Measurements from ENCODE around the gene SLC2A11. TPM values are rescaled to one million over a fixed set of nuclear protein-coding genes. Genes with fewer than 3 reads are reported as not detected.

The SLC2A11 gene
- total and polyA plus RNA-seq, 2 experiments from 2014 or later = 6.1 to 16.6 TPM

- no peaks in the 10 kb centered on the region for H3K27me3 ChIP-seq (replicated peaks; ENCODE audit: insufficient read depth)
- H3K79me2 ChIP-seq (ENCODE audit: insufficient read depth) = no peaks in the 10 kb centered on the region; the same call in 1 of the 2 replicates
- H3K4me1 ChIP-seq (ENCODE audit: insufficient read depth) = no peaks in the 10 kb centered on the region
- no peak overlapping the region for H3K27ac ChIP-seq
- in situ Hi-C loops (cut with MboI) = no loop called here
- H3K4me3 ChIP-seq = no peak overlapping the region
- TF ChIP-seq EZH2 (IDR thresholded peaks at IDR 0.05; ENCODE audit: insufficient read depth, poor library complexity, severe bottlenecking) (no peak), EZH2phosphoT487 (IDR thresholded peaks at IDR 0.05; ENCODE audit: insufficient read depth, low read depth) (no peak)
- H2AFZ ChIP-seq = no peak overlapping the region
- H3K9me2 ChIP-seq (ENCODE audit: insufficient read depth) = no peaks in the 10 kb centered on the region
- no peaks in the 10 kb centered on the region for H3K9me3 ChIP-seq (ENCODE audit: low read depth)
- DNase-seq = no peak
- no peak overlapping the region for H3K4me2 ChIP-seq (ENCODE audit: unreplicated experiment)
- peaks cover 11% of the 10 kb centered on the region; the same call in 1 of the 2 replicates for H3K36me3 ChIP-seq (ENCODE audit: low read depth)
- WGBS, 2 experiments (ENCODE audit: low coverage in 1 of 2, low lambda C conversion rate in 2 of 2, missing lambda C conversion rate in 2 of 2) = 62 to 79% methylated on average over 2 of the region's 2 CpGs
- no peak overlapping the region for H3K9ac ChIP-seq
- H3F3A ChIP-seq (ENCODE audit: insufficient read depth) = no peaks in the 10 kb centered on the region
- H4K20me1 ChIP-seq (ENCODE audit: insufficient read depth) = no peaks in the 10 kb centered on the region
These were observed 65.2 kb downstream of the SLC2A11 start for GRCh38 chr22:23922921-23923320.

- no peaks in the 10 kb centered on the region for H3F3A ChIP-seq (ENCODE audit: insufficient read depth)
- no peaks in the 10 kb centered on the region for H4K20me1 ChIP-seq (ENCODE audit: insufficient read depth)
- H3K36me3 ChIP-seq (ENCODE audit: low read depth) = peaks cover 11% of the 10 kb centered on the region; the same call in 1 of the 2 replicates
- H3K27me3 ChIP-seq (replicated peaks; ENCODE audit: insufficient read depth) = no peaks in the 10 kb centered on the region
- no peaks in the 10 kb centered on the region for H3K4me1 ChIP-seq (ENCODE audit: insufficient read depth)
- H3K9me3 ChIP-seq (ENCODE audit: low read depth) = no peaks in the 10 kb centered on the region
- H3K4me3 ChIP-seq = no peak overlapping the region
- TF ChIP-seq EZH2phosphoT487 (IDR thresholded peaks at IDR 0.05; ENCODE audit: insufficient read depth, low read depth) (no peak), EZH2 (IDR thresholded peaks at IDR 0.05; ENCODE audit: insufficient read depth, poor library complexity, severe bottlenecking) (no peak)
- in situ Hi-C loops (cut with MboI) = no loop called here
- WGBS, 2 experiments (ENCODE audit: low coverage in 1 of 2, low lambda C conversion rate in 2 of 2, missing lambda C conversion rate in 2 of 2) = 60 to 74% methylated on average over 5 to 6 of the region's 6 CpGs
- H3K9ac ChIP-seq = no peak overlapping the region
- H3K9me2 ChIP-seq (ENCODE audit: insufficient read depth) = no peaks in the 10 kb centered on the region
- H2AFZ ChIP-seq = no peak overlapping the region
- DNase-seq = no peak
- no peaks in the 10 kb centered on the region for H3K79me2 ChIP-seq (ENCODE audit: insufficient read depth)
- H3K27ac ChIP-seq = no peak overlapping the region
- H3K4me2 ChIP-seq (ENCODE audit: unreplicated experiment) = no peak overlapping the region
These were observed 67.4 kb downstream of the SLC2A11 start for GRCh38 chr22:23925020-23925606.

- Histone ChIP-seq H3K79me2 (ENCODE audit: insufficient read depth) (no peaks in the 10 kb centered on the region), H3K4me1 (ENCODE audit: insufficient read depth) (no peaks in the 10 kb centered on the region), H3K27me3 (replicated peaks; ENCODE audit: insufficient read depth) (no peaks in the 10 kb centered on the region), H3K4me2 (ENCODE audit: unreplicated experiment) (no peak overlapping the region), H3F3A (ENCODE audit: insufficient read depth) (no peaks in the 10 kb centered on the region), H3K9me3 (ENCODE audit: low read depth) (no peaks in the 10 kb centered on the region), H3K9me2 (ENCODE audit: insufficient read depth) (no peaks in the 10 kb centered on the region), H2AFZ (no peak overlapping the region), H3K27ac (no peak overlapping the region), H4K20me1 (ENCODE audit: insufficient read depth) (no peaks in the 10 kb centered on the region), H3K4me3 (no peak overlapping the region), H3K36me3 (ENCODE audit: low read depth) (peaks cover 11% of the 10 kb centered on the region; the same call in 1 of the 2 replicates), H3K9ac (no peak overlapping the region)
- DNase-seq = no peak
- 56 to 59% methylated on average over 13 to 14 of the region's 14 CpGs for whole genome bisulfite sequencing, 2 experiments (ENCODE audit: low coverage in 1 of 2, low lambda C conversion rate in 2 of 2, missing lambda C conversion rate in 2 of 2)
- TF ChIP-seq EZH2 (IDR thresholded peaks at IDR 0.05; ENCODE audit: insufficient read depth, poor library complexity, severe bottlenecking) (no peak), EZH2phosphoT487 (IDR thresholded peaks at IDR 0.05; ENCODE audit: insufficient read depth, low read depth) (no peak)
- in situ Hi-C loops (cut with MboI) = no loop called here
These were observed 68.9 kb downstream of the SLC2A11 start for GRCh38 chr22:23926561-23926960.

Small RNA genes within 50 kb of the gene (small RNA-seq; reads per million reads assigned to genes)
- not detected for gene RN7SL268P (ENCODE audit: low read depth, low replicate concordance)

Other genes with a start within 250 kb of the SLC2A11 start
- not detected in 2 replicates for gene DRICH1, start 225.6 kb upstream of the SLC2A11 start, total RNA-seq (2014; rRNA removed; shearing (Covaris generic))
- gene DRICH1, start 225.6 kb upstream of the SLC2A11 start, polyA plus RNA-seq (2016; fragmentation: Nextera tagmentation; extraction: Ambion mirVana) = not detected in 2 replicates
- gene RGL4, start 166.9 kb upstream of the SLC2A11 start, total RNA-seq (2014; rRNA removed; shearing (Covaris generic)) = not detected in 2 replicates
- 0.06 and 0.49 TPM in 2 replicates for gene RGL4, start 166.9 kb upstream of the SLC2A11 start, polyA plus RNA-seq (2016; fragmentation: Nextera tagmentation; extraction: Ambion mirVana)
- 2.5 and 3.3 TPM in 2 replicates for gene ZNF70, start 106.8 kb upstream of the SLC2A11 start, total RNA-seq (2014; rRNA removed; shearing (Covaris generic))
- 1.0 and 1.2 TPM in 2 replicates for gene ZNF70, start 106.8 kb upstream of the SLC2A11 start, polyA plus RNA-seq (2016; fragmentation: Nextera tagmentation; extraction: Ambion mirVana)
- not detected in 2 replicates for gene VPREB3, start 103.5 kb upstream of the SLC2A11 start, total RNA-seq (2014; rRNA removed; shearing (Covaris generic))
- not detected in 2 replicates for gene VPREB3, start 103.5 kb upstream of the SLC2A11 start, polyA plus RNA-seq (2016; fragmentation: Nextera tagmentation; extraction: Ambion mirVana)
- gene C22orf15, start 94.9 kb upstream of the SLC2A11 start, total RNA-seq (2014; rRNA removed; shearing (Covaris generic)) = 0.13 TPM in 1 of 2 replicates, not detected in the other
- gene C22orf15, start 94.9 kb upstream of the SLC2A11 start, polyA plus RNA-seq (2016; fragmentation: Nextera tagmentation; extraction: Ambion mirVana) = 0.41 and 0.54 TPM in 2 replicates
- gene CHCHD10, start 89.9 kb upstream of the SLC2A11 start, total RNA-seq (2014; rRNA removed; shearing (Covaris generic)) = 1.6 TPM in 1 of 2 replicates, not detected in the other
- 20.3 and 22.3 TPM in 2 replicates for gene CHCHD10, start 89.9 kb upstream of the SLC2A11 start, polyA plus RNA-seq (2016; fragmentation: Nextera tagmentation; extraction: Ambion mirVana)
- gene MMP11, start 85.0 kb upstream of the SLC2A11 start, total RNA-seq (2014; rRNA removed; shearing (Covaris generic)) = 2.9 and 18.2 TPM in 2 replicates
- 1.3 and 2.5 TPM in 2 replicates for gene MMP11, start 85.0 kb upstream of the SLC2A11 start, polyA plus RNA-seq (2016; fragmentation: Nextera tagmentation; extraction: Ambion mirVana)
- 34.9 and 63.9 TPM in 2 replicates for gene SMARCB1, start 70.9 kb upstream of the SLC2A11 start, total RNA-seq (2014; rRNA removed; shearing (Covaris generic))
- gene SMARCB1, start 70.9 kb upstream of the SLC2A11 start, polyA plus RNA-seq (2016; fragmentation: Nextera tagmentation; extraction: Ambion mirVana) = 85.2 and 85.4 TPM in 2 replicates
- 1.2 and 2.3 TPM in 2 replicates for gene DERL3, start 18.9 kb upstream of the SLC2A11 start, total RNA-seq (2014; rRNA removed; shearing (Covaris generic))
- 0.73 and 0.76 TPM in 2 replicates for gene DERL3, start 18.9 kb upstream of the SLC2A11 start, polyA plus RNA-seq (2016; fragmentation: Nextera tagmentation; extraction: Ambion mirVana)
- gene MIF, start 36.5 kb downstream of the SLC2A11 start, total RNA-seq (2014; rRNA removed; shearing (Covaris generic)) = 262 and 335 TPM in 2 replicates
- 2,233 and 2,246 TPM in 2 replicates for gene MIF, start 36.5 kb downstream of the SLC2A11 start, polyA plus RNA-seq (2016; fragmentation: Nextera tagmentation; extraction: Ambion mirVana)
- gene GSTT2B, start 103.3 kb downstream of the SLC2A11 start, total RNA-seq (2014; rRNA removed; shearing (Covaris generic)) = 5.3 and 8.7 TPM in 2 replicates
- gene GSTT2B, start 103.3 kb downstream of the SLC2A11 start, polyA plus RNA-seq (2016; fragmentation: Nextera tagmentation; extraction: Ambion mirVana) = 13.7 and 15.6 TPM in 2 replicates
- not detected in 2 replicates for gene DDTL, start 109.0 kb downstream of the SLC2A11 start, total RNA-seq (2014; rRNA removed; shearing (Covaris generic))
- gene DDTL, start 109.0 kb downstream of the SLC2A11 start, polyA plus RNA-seq (2016; fragmentation: Nextera tagmentation; extraction: Ambion mirVana) = 1.3 and 2.4 TPM in 2 replicates
- gene DDT, start 116.6 kb downstream of the SLC2A11 start, total RNA-seq (2014; rRNA removed; shearing (Covaris generic)) = 80.8 and 96.1 TPM in 2 replicates
- gene DDT, start 116.6 kb downstream of the SLC2A11 start, polyA plus RNA-seq (2016; fragmentation: Nextera tagmentation; extraction: Ambion mirVana) = 163 and 164 TPM in 2 replicates
- gene GSTT2, start 122.3 kb downstream of the SLC2A11 start, total RNA-seq (2014; rRNA removed; shearing (Covaris generic)) = 0.65 and 2.1 TPM in 2 replicates
- 1.2 and 1.4 TPM in 2 replicates for gene GSTT2, start 122.3 kb downstream of the SLC2A11 start, polyA plus RNA-seq (2016; fragmentation: Nextera tagmentation; extraction: Ambion mirVana)
- gene GSTT4, start 147.6 kb downstream of the SLC2A11 start, total RNA-seq (2014; rRNA removed; shearing (Covaris generic)) = not detected in 2 replicates
- not detected in 2 replicates for gene GSTT4, start 147.6 kb downstream of the SLC2A11 start, polyA plus RNA-seq (2016; fragmentation: Nextera tagmentation; extraction: Ambion mirVana)
- gene CABIN1, start 153.4 kb downstream of the SLC2A11 start, total RNA-seq (2014; rRNA removed; shearing (Covaris generic)) = 21.5 and 28.7 TPM in 2 replicates
- gene CABIN1, start 153.4 kb downstream of the SLC2A11 start, polyA plus RNA-seq (2016; fragmentation: Nextera tagmentation; extraction: Ambion mirVana) = 10.6 and 14.3 TPM in 2 replicates

Data from GM23248 (cell line).